NCI-H774 (cell line): Measurements from ENCODE around the gene FOXJ3.
A peak's percentile ranks its signal among the peaks of the same experiment; 100 is the strongest.

Experiments
- DNase-seq: peaks from one replicate; lab custom pipeline; 2025; lab: John Stamatoyannopoulos, UW

Gene FOXJ3

DNA sequence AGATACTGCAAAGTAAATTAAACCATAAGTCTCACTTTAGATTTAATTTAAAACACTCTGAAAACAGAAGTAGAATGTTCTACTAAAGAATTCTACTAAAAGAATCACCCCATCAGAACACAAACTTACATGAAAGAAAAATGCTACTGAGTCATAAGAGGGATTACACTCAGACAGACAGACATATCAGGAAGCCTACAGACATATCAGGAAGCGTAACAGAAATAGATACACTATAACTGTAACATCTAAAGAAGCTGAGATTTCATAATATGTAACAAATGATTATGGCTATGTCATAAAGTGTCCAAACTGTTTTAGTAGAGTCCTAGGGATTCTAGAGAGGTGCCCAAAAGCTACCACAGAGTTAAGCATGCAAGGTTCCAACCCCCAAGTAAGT is 23.9 kb downstream of the FOXJ3 start:
- DNase-seq, result no peak

DNA sequence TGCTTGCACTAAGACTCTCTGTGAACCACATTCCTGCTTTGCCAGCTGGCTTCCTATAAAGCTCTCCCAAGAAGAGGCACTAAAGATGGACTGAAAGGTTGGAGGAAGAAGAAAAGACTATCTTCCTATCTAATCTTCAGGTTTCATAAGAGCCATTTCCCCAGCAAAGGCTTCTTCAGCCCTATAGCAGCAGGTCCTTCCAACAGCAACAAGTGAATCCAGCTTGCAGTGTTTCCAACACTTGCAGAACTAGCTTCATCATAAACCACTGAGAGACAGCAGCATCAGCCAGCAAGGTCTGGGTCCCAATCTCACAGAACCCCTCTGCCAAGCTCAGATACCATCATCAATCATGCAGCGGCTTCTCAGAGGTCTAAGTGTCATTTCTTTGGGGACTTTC is 28.1 kb downstream of the FOXJ3 start:
- DNase-seq, result no peak

DNA sequence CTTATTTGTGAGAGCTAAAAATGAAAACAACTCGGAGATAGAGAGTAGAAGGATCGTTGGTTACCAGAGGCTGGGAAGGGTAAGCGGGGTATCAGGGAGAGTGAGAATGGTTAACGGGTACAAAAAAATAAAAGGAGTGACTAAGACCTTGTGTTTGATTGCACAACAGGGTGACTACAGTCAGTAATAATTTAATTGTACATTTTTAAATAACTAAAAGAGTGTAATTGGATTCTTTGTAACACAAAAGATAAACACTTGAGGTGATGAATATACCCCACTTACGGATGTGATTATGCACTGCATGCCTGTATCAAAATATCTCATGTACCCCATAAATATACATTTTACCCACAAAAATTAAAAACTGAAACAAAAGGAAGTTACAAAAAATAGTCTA is 29.4 kb downstream of the FOXJ3 start:
- DNase-seq, result no peak

DNA sequence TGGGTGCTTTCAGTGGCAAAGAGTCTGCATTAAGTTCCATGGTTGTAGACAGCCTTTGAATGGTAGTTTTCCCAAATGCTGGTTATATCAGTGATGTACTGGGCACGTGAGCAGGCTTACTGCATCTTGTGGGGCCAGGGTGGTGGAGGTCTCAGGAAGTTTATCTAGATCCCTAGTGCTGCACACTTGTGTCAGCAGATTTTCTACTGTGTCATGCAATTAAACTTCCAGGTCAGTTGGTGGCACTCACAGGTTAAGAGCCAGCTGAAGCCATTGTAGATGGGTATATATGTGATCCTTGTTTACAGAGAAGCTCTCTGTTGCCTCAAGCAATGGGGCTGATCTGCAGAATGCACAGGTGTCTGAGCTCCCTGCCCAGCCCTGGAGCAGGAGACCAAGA is 33.0 kb downstream of the FOXJ3 start:
- DNase-seq, result no peak

DNA sequence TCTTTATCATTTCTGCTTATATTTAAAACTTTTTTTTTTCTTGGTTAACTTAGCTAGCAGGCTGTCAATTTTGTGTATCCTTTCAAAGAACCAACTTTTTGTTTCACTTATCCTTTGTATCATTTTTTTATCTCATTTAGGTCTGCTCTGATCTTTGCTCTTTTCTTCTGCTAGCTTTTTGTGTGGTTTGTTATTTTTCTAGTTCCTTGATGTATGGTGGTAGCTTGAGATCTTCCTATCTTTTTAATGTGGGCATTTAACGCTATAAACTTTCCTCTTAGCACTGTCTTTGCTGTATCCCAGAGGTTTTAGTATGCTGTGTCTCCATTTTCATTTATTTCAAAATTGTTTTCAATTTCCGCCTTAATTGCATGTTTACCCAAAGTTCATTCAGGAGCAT is 36.5 kb downstream of the FOXJ3 start:
- DNase-seq, result no peak

DNA sequence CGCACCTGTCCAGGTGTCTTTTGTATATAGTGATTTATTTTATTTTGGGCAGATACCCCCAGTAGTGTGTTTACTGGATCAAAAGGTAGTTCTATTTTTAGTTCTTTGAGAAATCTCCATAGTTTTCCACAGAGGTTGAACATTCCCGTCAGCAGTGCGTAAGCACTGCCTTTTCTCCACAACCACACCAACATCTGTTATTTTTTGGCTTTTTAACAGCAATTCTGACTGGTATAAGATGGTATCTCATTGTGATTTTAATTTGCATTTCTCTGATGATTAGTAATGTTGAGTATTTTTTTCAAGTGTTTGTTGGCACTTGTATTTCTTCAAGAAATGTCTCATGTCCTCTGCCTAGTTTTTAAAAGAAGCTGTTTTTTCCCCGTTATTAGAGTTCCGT is 39.2 kb downstream of the FOXJ3 start:
- DNase-seq, result no peak

DNA sequence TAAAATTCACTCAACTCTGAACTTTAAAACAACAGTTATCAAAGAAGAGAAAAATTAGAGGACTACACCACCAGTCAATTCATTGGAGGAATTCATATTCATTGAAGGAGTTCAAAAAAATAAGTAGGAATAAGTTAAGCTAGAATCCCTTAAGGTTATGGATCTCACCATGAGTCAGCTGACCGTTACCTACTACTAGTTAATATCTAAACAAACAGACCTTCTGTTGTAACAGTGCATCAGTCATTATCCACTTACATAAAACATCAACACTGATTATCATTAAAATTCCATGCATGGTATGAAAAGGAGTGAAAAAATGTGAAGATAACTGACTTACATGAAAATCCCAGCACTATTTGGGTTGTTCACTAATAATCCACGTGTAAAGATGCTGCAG is 44.9 kb downstream of the FOXJ3 start:
- DNase-seq, result no peak

DNA sequence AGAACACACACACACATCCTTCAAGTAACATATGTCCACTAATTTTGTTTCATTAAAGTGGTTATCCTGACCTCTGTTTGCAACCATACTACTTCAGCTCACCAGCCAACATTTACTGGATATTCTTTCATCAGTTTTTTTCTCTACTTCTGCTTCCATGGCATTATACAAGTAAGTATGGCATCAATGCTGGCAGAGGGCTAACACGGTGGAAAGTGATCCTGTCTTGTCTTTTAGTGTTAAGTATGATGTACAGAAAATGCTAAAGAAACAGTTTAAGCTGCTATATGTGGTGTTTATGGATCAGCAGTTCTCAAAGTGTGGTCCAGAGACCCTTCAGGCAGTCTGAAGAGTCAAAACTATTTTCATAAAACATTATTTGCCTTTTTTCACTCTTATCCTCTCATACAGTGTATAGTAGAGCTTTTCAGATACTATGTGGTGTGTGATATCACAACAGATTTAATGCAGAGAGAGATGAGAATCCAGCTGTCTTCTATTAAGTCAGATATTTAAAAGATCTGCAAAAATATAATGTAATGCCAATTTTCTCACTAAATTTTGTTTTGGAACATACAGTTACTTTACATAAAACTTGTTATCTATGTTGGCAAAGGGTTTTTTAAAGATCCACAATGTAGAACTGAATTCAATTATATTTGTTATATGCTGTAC is 46.6 kb downstream of the FOXJ3 start:
- no peak for DNase-seq

DNA sequence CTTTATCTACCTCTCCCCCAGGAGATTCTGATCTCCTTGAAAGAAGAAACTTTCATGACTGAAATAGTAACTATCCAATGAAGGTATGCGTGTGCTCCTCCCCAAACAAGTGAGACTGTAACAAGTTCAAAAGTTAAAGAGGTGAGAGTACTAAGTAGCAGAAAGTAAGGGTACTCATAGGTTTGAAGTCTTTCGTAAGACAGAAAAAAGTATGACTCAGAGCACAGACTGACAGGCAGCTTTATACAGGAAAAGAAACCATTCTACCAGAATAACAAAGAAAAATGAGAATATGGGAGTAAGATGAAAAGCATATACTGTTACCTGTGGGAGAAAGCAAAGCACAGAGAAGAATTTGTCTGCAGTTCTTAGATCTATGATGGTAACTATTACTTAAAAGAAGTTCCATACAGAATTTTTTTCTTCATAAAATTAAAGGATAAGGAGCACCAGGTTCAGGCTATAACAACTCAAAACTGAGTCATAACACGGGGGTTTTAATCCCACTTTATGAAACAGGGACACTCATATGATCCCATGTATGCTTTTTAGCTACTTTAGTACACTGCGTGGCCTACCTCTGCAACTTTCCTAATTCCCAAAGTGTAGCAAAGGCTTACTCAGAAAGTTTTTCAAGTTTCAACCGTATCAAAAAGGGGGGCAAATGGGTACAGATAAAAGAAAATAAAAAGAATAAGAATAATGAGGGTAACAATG is 52.0 kb downstream of the FOXJ3 start:
- DNase-seq, result no peak

DNA sequence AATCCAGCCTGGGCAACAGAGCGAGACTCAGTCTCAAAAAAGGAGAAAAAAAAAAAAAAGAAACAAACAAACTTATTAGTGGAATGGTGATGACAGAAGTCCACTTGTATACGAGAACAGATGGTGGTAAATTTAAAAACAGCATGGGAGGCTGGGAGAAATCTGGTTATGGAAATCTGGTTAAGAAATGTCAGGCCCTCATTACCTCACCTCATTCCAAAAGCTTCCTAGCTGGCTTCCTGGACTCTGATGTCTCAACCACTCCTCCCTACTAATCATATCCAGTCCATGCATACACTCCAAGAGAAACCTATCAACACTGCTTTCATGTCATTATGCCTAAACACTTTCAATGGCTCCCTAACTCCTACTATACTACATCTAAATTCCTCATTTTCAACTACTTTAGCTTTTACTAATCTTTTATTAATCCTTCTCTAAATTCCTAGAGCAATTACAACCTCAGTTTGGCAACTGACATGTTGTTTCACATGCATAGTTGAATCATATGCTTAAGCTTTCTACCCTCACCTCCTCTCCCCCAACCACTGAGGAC is 52.9 kb downstream of the FOXJ3 start:
- no peak for DNase-seq

DNA sequence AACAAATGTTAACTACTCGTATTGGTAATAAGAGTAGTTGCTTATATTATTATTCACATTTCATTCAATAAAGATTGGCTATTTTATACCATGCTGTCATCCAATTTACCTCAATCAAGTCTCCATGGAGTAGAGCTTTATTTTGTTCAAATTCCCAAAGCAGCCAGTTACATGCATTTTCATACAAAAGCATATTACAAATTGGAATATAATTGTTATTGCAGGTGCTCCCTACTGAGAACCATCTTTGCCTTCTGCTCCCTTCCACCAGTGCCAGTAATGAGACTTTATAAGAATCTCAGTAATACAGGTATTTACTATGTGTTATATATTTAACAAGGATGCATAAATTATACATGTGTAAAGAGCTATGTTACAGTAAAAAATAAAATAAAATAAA is 54.2 kb downstream of the FOXJ3 start:
- DNase-seq, result no peak

DNA sequence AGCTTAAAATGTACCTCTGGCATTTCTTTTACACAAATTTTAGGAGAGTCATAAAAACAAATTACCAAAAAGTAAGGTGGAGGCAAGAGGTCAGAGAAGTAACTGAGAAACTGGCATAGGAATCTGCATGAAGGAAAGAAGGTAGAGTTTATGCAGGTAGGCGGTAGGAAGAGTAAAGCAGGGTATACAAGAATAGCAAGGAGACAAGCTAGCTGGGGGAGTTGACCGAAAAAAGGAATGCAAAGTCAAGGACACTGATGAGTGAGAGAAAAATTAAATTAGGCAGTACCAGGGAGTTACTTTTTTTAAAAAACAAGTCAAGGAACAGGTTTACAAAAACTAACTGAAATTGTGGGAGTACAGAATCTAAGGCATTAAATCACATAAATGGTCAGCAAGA is 56.0 kb downstream of the FOXJ3 start:
- DNase-seq, result no peak

DNA sequence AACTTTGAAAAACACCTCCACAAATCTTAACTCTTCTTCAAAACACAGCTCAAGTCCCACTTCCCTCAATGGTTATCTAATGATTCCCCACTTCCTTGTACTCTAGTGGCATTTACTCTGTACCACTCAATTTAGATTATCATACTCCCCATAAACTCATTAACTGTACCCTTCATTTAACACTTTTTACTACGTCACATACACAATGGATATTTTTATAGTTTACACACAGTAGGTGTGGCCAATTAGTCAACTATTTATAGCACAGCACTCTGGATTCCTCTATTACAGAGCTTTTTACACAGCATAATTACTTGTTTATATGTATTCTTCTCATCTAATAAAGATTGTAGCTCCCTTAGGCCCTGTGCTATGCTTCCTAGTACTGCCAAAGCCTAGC is 62.1 kb downstream of the FOXJ3 start:
- no peak for DNase-seq

DNA sequence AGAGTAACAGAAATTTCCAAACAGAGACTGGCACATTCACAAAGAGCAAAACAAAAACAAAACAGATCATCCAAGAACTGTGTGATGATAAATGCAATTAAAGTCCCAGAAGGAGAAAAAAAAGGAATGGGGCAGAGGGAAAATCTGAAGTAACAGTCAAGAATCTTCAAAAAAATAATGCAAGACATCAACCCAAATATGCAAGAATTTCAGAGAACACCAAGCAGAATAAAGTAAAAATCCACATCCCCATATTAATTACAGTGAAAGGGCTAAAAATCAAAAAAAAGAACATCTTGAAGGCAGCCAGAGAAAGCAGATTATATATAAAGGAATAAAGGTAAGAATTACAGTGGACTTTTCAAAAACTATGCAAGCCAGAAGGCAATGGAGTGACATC is 67.1 kb downstream of the FOXJ3 start:
- no peak for DNase-seq

DNA sequence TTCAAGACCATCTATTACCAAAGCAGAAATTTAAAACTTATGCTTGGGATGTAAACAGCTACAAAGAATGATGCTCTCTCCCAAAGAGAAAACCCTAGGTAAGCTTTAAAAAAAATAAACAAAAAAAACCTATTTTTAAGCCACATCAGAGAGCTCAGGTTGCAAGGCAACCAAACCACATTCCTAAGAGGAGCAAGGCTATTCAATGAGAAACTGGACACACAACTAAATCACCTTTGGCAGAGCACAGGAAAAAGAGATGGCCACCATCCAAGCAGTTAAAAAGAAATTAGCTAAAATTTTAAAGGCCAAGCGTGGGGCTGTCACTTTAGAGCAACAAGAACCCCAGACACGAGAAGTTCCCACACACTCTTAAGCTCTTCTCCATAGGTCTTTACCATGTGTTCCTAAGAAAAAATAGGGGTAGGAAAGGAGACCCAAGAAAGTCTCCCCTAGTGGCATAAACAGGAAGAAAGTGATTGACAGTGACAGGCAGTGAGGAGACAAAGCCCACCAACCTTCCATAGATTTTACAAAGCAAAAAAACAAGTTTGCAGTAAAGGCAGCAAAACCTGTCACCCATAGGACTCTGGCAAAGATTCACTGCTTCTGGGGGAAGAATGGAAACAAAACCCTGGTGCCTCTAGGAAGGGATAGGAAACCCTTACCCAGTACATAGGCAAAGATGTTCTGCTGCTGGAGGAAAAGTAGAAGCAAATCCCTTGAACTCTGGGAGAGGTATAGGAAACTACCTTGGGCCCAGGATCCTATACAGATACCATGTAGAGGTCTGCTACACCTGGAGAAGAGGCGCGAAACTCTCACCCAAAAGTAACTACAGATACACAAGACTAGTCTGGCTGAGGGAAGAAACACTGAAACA is 68.5 kb downstream of the FOXJ3 start:
- no peak for DNase-seq

DNA sequence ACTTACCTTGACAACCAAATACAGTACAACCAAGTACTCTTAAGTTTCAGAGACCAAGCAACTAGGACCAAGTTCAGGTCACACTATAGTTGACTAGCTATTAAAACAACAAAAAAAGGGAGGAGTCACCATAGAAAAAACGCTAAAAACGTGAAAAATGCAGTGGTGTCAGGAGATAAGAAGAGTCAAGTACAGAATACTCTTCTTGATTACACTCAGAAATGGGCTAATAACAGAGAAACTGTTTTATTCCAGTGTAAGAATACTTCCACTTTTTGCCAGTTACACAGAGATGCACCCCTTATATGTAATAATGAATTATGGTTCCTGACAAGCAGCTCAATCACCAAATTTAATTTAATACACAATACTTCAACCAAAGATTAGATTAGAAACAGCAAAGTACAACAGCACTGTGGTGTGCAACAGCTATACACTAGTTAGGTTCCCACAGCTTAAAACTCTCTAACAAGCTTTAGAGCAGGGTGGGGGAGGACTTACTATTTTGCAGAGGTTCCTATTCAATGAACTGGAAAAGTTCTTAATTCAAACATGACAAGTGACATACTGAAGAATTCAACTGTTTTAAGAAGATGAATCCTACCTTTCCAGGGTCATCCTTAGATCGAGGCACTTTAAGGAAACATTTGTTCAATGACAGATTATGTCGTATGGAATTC is 70.4 kb downstream of the FOXJ3 start:
- DNase-seq, result no peak

DNA sequence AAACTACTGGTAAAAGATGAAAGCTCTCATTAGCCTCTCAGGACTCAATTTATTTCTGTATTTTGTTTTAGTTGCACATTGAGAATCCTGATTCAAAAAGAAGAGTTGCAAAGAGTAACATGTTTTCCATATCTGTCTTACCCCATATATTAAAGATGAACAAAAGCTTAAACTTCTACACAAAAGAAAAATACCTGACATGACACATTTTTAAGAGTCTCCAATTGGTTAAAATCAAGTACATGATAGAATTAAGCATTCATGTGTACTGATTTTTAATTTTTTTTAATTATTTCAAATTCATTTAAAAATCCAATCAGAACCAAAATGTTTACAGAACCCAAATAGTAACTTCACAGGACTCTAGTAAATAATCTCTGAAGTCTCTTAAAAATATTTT is 72.0 kb downstream of the FOXJ3 start:
- no peak for DNase-seq

DNA sequence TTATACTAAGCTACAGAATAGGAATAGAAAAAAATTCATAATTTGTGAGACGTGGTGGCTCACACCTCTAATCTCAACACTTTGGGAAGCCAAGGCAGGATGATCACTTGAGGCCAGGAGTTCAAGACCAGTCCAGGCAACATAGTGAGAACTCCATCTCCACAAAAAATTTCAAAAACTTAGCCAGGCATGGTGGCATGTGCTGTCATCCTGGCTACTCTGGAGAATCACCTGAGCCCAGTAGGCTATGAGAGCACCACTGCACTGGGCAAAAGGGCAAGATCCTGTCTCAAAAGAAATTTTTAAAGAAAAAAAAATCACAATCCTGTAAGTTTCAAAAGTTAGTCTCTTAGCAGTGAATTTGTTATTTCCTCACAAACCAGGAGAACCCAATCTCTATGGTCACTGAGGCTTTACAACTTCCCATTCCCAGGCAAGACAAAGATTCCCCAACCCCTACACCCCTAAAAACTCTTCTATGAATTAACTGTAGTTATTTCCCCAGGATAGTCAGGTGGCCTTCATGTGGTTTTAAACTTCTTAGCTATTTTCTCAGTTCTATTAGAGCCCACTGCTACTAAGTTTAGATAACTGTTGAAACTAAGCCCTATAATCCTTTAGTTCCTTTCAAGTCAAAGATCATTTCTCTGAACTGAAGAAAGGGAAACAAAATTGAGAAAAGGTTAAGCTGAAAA is 74.5 kb downstream of the FOXJ3 start:
- DNase-seq, result no peak

DNA sequence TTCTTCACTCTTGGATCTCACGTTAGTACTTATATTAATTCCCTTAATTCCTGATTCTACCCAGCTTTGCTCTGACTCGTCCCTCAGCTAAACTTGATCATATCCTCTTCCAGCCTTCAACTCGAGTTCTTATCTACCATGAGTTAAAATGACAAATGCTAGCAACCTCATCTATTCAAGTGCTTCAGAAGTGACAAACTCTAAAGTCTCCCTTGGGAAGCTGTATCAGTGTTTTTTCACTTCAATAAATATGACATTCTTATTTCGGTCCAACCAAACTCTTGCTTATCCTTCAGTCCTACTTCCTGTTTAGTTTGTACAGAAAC is 75.3 kb downstream of the FOXJ3 start:
- no peak for DNase-seq

DNA sequence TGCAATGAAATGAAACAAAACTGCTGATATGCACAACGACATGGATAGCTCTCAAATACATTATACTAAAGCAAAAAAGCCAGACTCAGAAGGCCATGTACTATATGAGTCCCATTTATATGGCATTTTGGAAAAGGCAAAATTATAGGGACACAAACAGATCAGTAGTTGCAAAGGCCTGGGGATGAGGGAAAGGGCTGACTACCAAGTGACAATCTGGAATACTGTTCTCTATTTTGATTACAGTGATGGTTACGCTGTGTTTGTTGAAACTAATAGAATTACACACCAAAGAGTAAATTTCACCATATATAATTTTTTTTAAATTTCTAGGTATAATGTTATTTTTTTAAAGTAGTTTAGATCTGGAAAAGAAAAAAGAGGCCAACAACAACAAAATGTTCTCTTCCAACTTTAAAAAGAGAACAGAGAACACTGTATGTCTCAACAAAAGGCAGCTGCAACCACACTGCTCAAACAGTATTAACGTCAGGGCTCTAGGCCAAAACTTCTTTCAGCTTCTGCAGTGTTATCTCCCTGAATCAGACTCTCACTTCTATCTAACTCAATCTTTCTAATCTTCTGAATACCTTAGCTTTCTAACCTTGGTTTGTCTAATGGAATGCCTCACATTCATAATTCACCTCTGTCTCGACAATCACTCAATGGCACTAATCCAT is 75.8 kb downstream of the FOXJ3 start:
- DNase-seq, result peak; percentile 42

DNA sequence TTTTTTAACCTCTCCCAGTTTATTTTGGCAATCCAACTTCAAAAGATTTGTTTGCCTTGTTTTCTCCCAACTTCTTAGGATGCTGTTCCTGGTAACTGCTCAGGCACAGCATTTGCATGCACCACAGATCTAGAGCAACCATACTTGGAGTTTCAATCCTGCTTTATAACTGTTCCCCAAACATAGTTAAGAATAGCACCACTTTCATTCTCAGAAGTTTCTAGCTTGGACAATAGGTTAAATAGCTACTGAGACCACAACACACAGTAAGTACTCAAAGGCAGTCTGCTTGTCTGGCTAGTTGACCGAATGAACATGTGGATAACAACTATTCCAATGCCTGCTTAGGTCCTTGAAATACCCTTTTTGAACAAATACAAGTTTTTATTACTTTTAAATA is 76.8 kb downstream of the FOXJ3 start:
- DNase-seq, result no peak
